GM13977 (cell line): Measurements from ENCODE around the gene NUP107.
A peak's percentile ranks its signal among the peaks of the same experiment; 100 is the strongest.
"Not testable (repeated sequence)": the region's sequence is repeated elsewhere in the genome, so short reads cannot be mapped to it uniquely, and the experiment has no call there.

ENCODE experiments used
- DNase-seq: peaks from one replicate; pipeline ENCODE4 v3.0.0; 2012; ENCODE audit warnings: low spot score
- CTCF ChIP-seq: IDR thresholded peaks from 2 replicates; pipeline ENCODE4 v1.5.1; 2012; ENCODE audit warnings: mild to moderate bottlenecking, control low read depth; ENCODE audit not compliant: insufficient read depth; ENCODE audit errors: extremely low read depth, missing control alignments
- in situ Hi-C: fragments of 300-500 bp; cut with MboI; formaldehyde crosslinking; loops from one replicate; pipeline ENCODE4 v1.12.0; 2022; ENCODE audit warnings: low sequenced_read_pairs, low pct_unique_long_range_greater_than_20kb, mixed read lengths, inconsistent platforms; ENCODE audit not compliant: unreplicated experiment

Gene NUP107

GRCh38 chr12:68686595-68687521 lies at the start of gene NUP107:
NUP107 (plus strand) TSS chr12:68686978; CDS start chr12:68687066, 88 bp downstream.
- no peak for TF ChIP-seq CTCF
- peak; percentile 92 for DNase-seq
- in situ Hi-C loops, result loop anchor here (25.0 kb wide), 1 partner anchor 450 kb away; the partner anchor contains the start of gene IL26

- DNase-seq, in situ Hi-C loops: not testable (repeated sequence)
Measured at GRCh38 chr12:68637439-68637838, 49.3 kb upstream of the NUP107 start.

GRCh38 chr12:68638171-68638570 lies 48.6 kb upstream of the NUP107 start:
- DNase-seq, result no peak
- in situ Hi-C loops, result no loop called here
- no peak for TF ChIP-seq CTCF

- TF ChIP-seq CTCF, result no peak
- no peak for DNase-seq
- in situ Hi-C loops, result no loop called here
Measured at GRCh38 chr12:68638721-68639395, 47.9 kb upstream of the NUP107 start.

- TF ChIP-seq CTCF, result no peak
- in situ Hi-C loops, result no loop called here
- DNase-seq, result no peak
Measured at GRCh38 chr12:68639396-68639767, 47.4 kb upstream of the NUP107 start.

- no peak for TF ChIP-seq CTCF
- in situ Hi-C loops, result no loop called here
- DNase-seq, result peak; percentile 44
Measured at GRCh38 chr12:68641138-68641537, 45.6 kb upstream of the NUP107 start.

- in situ Hi-C loops, result no loop called here
- TF ChIP-seq CTCF, result no peak
- DNase-seq, result no peak
Measured at GRCh38 chr12:68646484-68646883, 40.3 kb upstream of the NUP107 start.
